ENCODE data around the gene CXCL12.

DNA sequence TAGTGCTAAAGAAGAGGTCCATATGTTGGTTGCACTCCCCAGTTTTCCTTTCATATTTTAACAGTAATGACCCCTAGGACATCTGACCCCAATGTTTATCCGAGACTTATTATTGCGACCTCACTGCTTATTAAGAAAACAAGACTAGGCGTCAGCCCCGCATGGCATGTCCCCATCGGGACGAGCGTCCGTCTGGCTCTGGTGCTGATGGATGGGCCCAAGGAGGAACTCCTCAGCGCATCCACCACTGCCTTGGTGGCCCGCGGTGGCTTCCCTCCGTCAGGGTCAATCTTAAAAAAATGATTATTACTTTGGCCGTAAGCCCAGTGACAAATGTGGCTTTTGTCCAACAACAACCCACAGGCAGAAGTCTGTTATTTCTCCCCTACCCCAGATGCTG lies 40.1 kb upstream of the CXCL12 start:
- TF ChIP-seq, protein P1, sequence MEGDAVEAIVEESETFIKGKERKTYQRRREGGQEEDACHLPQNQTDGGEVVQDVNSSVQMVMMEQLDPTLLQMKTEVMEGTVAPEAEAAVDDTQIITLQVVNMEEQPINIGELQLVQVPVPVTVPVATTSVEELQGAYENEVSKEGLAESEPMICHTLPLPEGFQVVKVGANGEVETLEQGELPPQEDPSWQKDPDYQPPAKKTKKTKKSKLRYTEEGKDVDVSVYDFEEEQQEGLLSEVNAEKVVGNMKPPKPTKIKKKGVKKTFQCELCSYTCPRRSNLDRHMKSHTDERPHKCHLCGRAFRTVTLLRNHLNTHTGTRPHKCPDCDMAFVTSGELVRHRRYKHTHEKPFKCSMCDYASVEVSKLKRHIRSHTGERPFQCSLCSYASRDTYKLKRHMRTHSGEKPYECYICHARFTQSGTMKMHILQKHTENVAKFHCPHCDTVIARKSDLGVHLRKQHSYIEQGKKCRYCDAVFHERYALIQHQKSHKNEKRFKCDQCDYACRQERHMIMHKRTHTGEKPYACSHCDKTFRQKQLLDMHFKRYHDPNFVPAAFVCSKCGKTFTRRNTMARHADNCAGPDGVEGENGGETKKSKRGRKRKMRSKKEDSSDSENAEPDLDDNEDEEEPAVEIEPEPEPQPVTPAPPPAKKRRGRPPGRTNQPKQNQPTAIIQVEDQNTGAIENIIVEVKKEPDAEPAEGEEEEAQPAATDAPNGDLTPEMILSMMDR (IDR thresholded peaks at IDR 0.05; ENCODE audit: borderline replicate concordance, extremely low read depth, low read length, poor library complexity, severe bottlenecking) = no peak
- TF ChIP-seq EZH2 (IDR thresholded peaks at IDR 0.05; ENCODE audit: borderline replicate concordance, low read depth, low read length, severe bottlenecking) = no peak

Measured in DND-41 (cell line).